HEK293 (cell line): ENCODE data around the gene NFKB1.

Experiments used
- CTCF ChIA-PET: fragments of 350-600 bp; formaldehyde crosslinking; extraction: SDS; loops from one replicate; lab custom pipeline; 2021; ENCODE audit warnings: antibody characterized with exemption; lab: Yijun Ruan, JAX
- POLR2A ChIA-PET: fragments of 300-600 bp; formaldehyde crosslinking; extraction: SDS; loops from one replicate; lab custom pipeline; 2020; ENCODE audit warnings: antibody characterized with exemption, inconsistent platforms; lab: Yijun Ruan, JAX
- H3K27ac ChIP-seq: fragments of 200-500 bp; sonication (Bioruptor generic); 2 replicates; pipeline ENCODE4 v1.5.1; 2014; ENCODE audit warnings: low read depth, low read length, control low read depth, inconsistent platforms; ENCODE audit errors: extremely low read depth
- H3K36me3 ChIP-seq, 2 experiments: fragments of 200-500 bp in 1 of 2; sonication (Bioruptor generic) in 1 of 2; 1 replicate in 1 of 2; 2 replicates in 1 of 2; pipeline ENCODE4 v1.5.1; 2014 to 2017; ENCODE audit warnings: inconsistent platforms in 2 of 2, low read length in 2 of 2; ENCODE audit not compliant: control insufficient read depth in 2 of 2, insufficient read depth in 1 of 2
- H3K4me1 ChIP-seq: fragments of 200-500 bp; sonication (Bioruptor generic); 2 replicates; pipeline ENCODE4 v1.5.1; 2014; ENCODE audit warnings: mild to moderate bottlenecking, low read length, inconsistent platforms; ENCODE audit not compliant: control insufficient read depth, insufficient read depth
- H3K4me3 ChIP-seq: 2 replicates; pipeline ENCODE4 v1.5.1; 2011; ENCODE audit warnings: low read depth, mild to moderate bottlenecking, control low read depth, low read length, moderate library complexity
- H3K9me3 ChIP-seq: fragments of 200-500 bp; sonication (Bioruptor generic); 2 replicates; pipeline ENCODE4 v1.5.1; 2014; ENCODE audit warnings: low read depth, low read length, inconsistent platforms; ENCODE audit not compliant: control insufficient read depth, insufficient read depth
- FEZF1 ChIP-seq: fragments of 450-650 bp; formaldehyde crosslinking; IDR thresholded peaks from 2 replicates; pipeline ENCODE4 v1.5.1; 2016; ENCODE audit warnings: missing biosample characterization, missing genetic modification characterization
- GLIS2 ChIP-seq: fragments of 450-650 bp; formaldehyde crosslinking; IDR thresholded peaks from 2 replicates; pipeline ENCODE4 v1.5.1; 2016; ENCODE audit warnings: missing biosample characterization, missing genetic modification characterization
- IKZF3 ChIP-seq: fragments of 450-650 bp; IDR thresholded peaks from 2 replicates; pipeline ENCODE4 v1.5.0; 2018; ENCODE audit warnings: missing biosample characterization, mild to moderate bottlenecking, missing genetic modification characterization, moderate library complexity
- OSR2 ChIP-seq: fragments of 450-650 bp; formaldehyde crosslinking; IDR thresholded peaks from 2 replicates; pipeline ENCODE4 v1.5.1; 2016; ENCODE audit warnings: missing biosample characterization, missing genetic modification characterization
- PRDM10 ChIP-seq: fragments of 450-650 bp; formaldehyde crosslinking; IDR thresholded peaks from 2 replicates; pipeline ENCODE4 v1.5.1; 2016; ENCODE audit warnings: missing biosample characterization, missing genetic modification characterization
- PRDM6 ChIP-seq: fragments of 450-650 bp; formaldehyde crosslinking; IDR thresholded peaks from 2 replicates; pipeline ENCODE4 v1.5.1; 2017; ENCODE audit warnings: missing biosample characterization, missing genetic modification characterization
- SP2 ChIP-seq: fragments of 450-650 bp; formaldehyde crosslinking; IDR thresholded peaks from 2 replicates; pipeline ENCODE4 v1.5.1; 2016; ENCODE audit warnings: missing biosample characterization, missing genetic modification characterization
- SP7 ChIP-seq: fragments of 450-650 bp; formaldehyde crosslinking; IDR thresholded peaks from 2 replicates; pipeline ENCODE4 v1.5.1; 2016; ENCODE audit warnings: missing biosample characterization, missing genetic modification characterization
- YY1 ChIP-seq: fragments of 450-650 bp; formaldehyde crosslinking; IDR thresholded peaks from 2 replicates; pipeline ENCODE4 v1.5.1; 2018; ENCODE audit warnings: missing biosample characterization, missing genetic modification characterization
- ZBTB20 ChIP-seq: fragments of 450-650 bp; formaldehyde crosslinking; IDR thresholded peaks from 2 replicates; pipeline ENCODE4 v1.5.1; 2016; ENCODE audit warnings: missing biosample characterization, missing genetic modification characterization
- ZBTB48 ChIP-seq: fragments of 450-650 bp; formaldehyde crosslinking; IDR thresholded peaks from 2 replicates; pipeline ENCODE4 v1.5.1; 2016; ENCODE audit warnings: missing biosample characterization, missing genetic modification characterization
- ZBTB6 ChIP-seq: fragments of 450-650 bp; formaldehyde crosslinking; IDR thresholded peaks from 2 replicates; pipeline ENCODE4 v1.5.1; 2017; ENCODE audit warnings: missing biosample characterization, missing genetic modification characterization
- ZBTB8A ChIP-seq: fragments of 450-650 bp; formaldehyde crosslinking; IDR thresholded peaks from 2 replicates; pipeline ENCODE4 v1.5.1; 2016; ENCODE audit warnings: missing biosample characterization, missing genetic modification characterization
- ZIC2 ChIP-seq: fragments of 450-650 bp; formaldehyde crosslinking; IDR thresholded peaks from 2 replicates; pipeline ENCODE4 v1.5.1; 2016; ENCODE audit warnings: missing biosample characterization, missing genetic modification characterization
- ZNF16 ChIP-seq: fragments of 450-650 bp; formaldehyde crosslinking; IDR thresholded peaks from 2 replicates; pipeline ENCODE4 v1.5.1; 2016; ENCODE audit warnings: low read depth, missing biosample characterization, missing genetic modification characterization
- ZNF214 ChIP-seq: fragments of 450-650 bp; formaldehyde crosslinking; IDR thresholded peaks from 2 replicates; pipeline ENCODE4 v1.5.1; 2017; ENCODE audit warnings: missing biosample characterization, mild to moderate bottlenecking, missing genetic modification characterization, borderline replicate concordance
- ZNF26 ChIP-seq: fragments of 450-650 bp; formaldehyde crosslinking; IDR thresholded peaks from 2 replicates; pipeline ENCODE4 v1.5.1; 2016; ENCODE audit warnings: missing biosample characterization, missing genetic modification characterization
- ZNF335 ChIP-seq: fragments of 450-650 bp; formaldehyde crosslinking; conservative IDR thresholded peaks from 2 replicates; pipeline ENCODE4 v1.5.1; 2016; ENCODE audit warnings: missing biosample characterization, missing genetic modification characterization
- ZNF391 ChIP-seq: fragments of 450-650 bp; formaldehyde crosslinking; IDR thresholded peaks from 2 replicates; pipeline ENCODE4 v1.5.1; 2016; ENCODE audit warnings: low read depth, missing biosample characterization, missing genetic modification characterization, borderline replicate concordance
- ZNF423 ChIP-seq: fragments of 450-650 bp; formaldehyde crosslinking; IDR thresholded peaks from 2 replicates; pipeline ENCODE4 v1.5.1; 2016; ENCODE audit warnings: missing biosample characterization, missing genetic modification characterization
- ZNF513 ChIP-seq: fragments of 450-650 bp; IDR thresholded peaks from 2 replicates; pipeline ENCODE4 v1.5.1; 2018; ENCODE audit warnings: missing biosample characterization, missing genetic modification characterization
- ZNF558 ChIP-seq: fragments of 450-650 bp; formaldehyde crosslinking; IDR thresholded peaks from 2 replicates; pipeline ENCODE4 v1.5.1; 2016; ENCODE audit warnings: missing biosample characterization, missing genetic modification characterization
- ZNF692 ChIP-seq: fragments of 450-650 bp; formaldehyde crosslinking; IDR thresholded peaks from 2 replicates; pipeline ENCODE4 v1.5.1; 2016; ENCODE audit warnings: missing biosample characterization, missing genetic modification characterization
- ZNF701 ChIP-seq: fragments of 450-650 bp; formaldehyde crosslinking; IDR thresholded peaks from 2 replicates; pipeline ENCODE4 v1.5.1; 2016; ENCODE audit warnings: missing biosample characterization, missing genetic modification characterization
- ZXDB ChIP-seq: fragments of 450-650 bp; formaldehyde crosslinking; IDR thresholded peaks from 2 replicates; pipeline ENCODE4 v1.5.1; 2016; ENCODE audit warnings: missing biosample characterization, missing genetic modification characterization

Gene NFKB1

GRCh38 chr4:102500696-102501446, at the start of gene NFKB1:
Gene NFKB1 (plus strand): TSS chr4:102501359. CDS start chr4:102525519, 24,160 bp downstream.
- POLR2A ChIA-PET: interaction anchor here (0.5 to 1.8 kb wide), 3 partner anchors 10 to 1156 kb away, joined by 3 to 4 read pairs (median 3); no protein-coding TSS in a partner anchor
- TF ChIP-seq YY1 (no peak), SP2 (tag by site-specific recombination) (0 out of 2 replicates have a peak, but pooled peaks have one; percentile 7), FEZF1 (tag by site-specific recombination) (no peak; the same call in 1 of the 2 replicates), IKZF3 (tag by site-specific recombination) (peak; percentile 75), ZNF558 (tag by site-specific recombination) (no peak), GLIS2 (no peak), ZBTB20 (tag by site-specific recombination) (peak; percentile 34; the same call in 1 of the 2 replicates), ZNF513 (no peak), ZNF16 (no peak), ZIC2 (peak; percentile 59), ZNF214 (tag by site-specific recombination) (no peak), ZBTB6 (tag by site-specific recombination) (0 out of 2 replicates have a peak, but pooled peaks have one; percentile 38), ZNF692 (tag by site-specific recombination) (peak; percentile 88), ZNF335 (tag by site-specific recombination) (peak; percentile 87), ZXDB (tag by site-specific recombination) (0 out of 2 replicates have a peak, but pooled peaks have one; percentile 45), PRDM6 (tag by site-specific recombination) (peak; percentile 45; the same call in 1 of the 2 replicates), ZBTB48 (tag by site-specific recombination) (peak; percentile 67; the same call in 1 of the 2 replicates), ZNF391 (tag by site-specific recombination) (no peak), ZBTB8A (peak; percentile 61), SP7 (tag by site-specific recombination) (0 out of 2 replicates have a peak, but pooled peaks have one; percentile 13), PRDM10 (tag by site-specific recombination) (peak; percentile 74), ZNF423 (tag by site-specific recombination) (0 out of 2 replicates have a peak, but pooled peaks have one; percentile 38), ZNF701 (no peak), OSR2 (0 out of 2 replicates have a peak, but pooled peaks have one; percentile 5), ZNF26 (tag by site-specific recombination) (no peak)

More at GRCh38 chr4:102500696-102501446, at the start of gene NFKB1:
- Histone ChIP-seq H3K27ac (peak within 1 kb of the TSS; percentile 94), H3K36me3 (no peaks in the 10 kb centered on the region), H3K4me3 (peak within 1 kb of the TSS; percentile 71), H3K4me1 (no peaks in the 10 kb centered on the region; the same call in 1 of the 2 replicates), H3K9me3 (no peaks in the 10 kb centered on the region)
- CTCF ChIA-PET: interaction anchor here (0.9 kb wide), 1 partner anchor 105 kb away, joined by 3 read pairs; no protein-coding TSS in a partner anchor
